RWPE2 (cell line): ENCODE measurements around the gene ZNF26.
"Not testable (repeated sequence)": the region's sequence is repeated elsewhere in the genome, so short reads cannot be mapped to it uniquely, and the experiment has no call there.

ENCODE experiments used
- ATAC-seq: fragments of 200-7000 bp; cut with Tn5 transposase; 3 replicates; pipeline ENCODE4 v1.9.1; 2021; ENCODE audit warnings: low read depth
- DNase-seq: peaks from one replicate; pipeline ENCODE4 v3.0.0-alpha.2; 2020; ENCODE audit warnings: low spot score
- H3K27ac ChIP-seq: fragments of 450-650 bp; 2 replicates; pipeline ENCODE4 v1.5.1; 2017; ENCODE audit warnings: mild to moderate bottlenecking; ENCODE audit not compliant: poor library complexity, severe bottlenecking
- H3K27me3 ChIP-seq: fragments of 250-450 bp; sonication (Bioruptor Pico); 2 replicates; pipeline ENCODE4 v1.5.1; 2021; ENCODE audit warnings: mild to moderate bottlenecking, moderate library complexity; ENCODE audit not compliant: insufficient read depth, poor library complexity, severe bottlenecking
- H3K36me3 ChIP-seq: fragments of 250-450 bp; sonication (Bioruptor Pico); 2 replicates; pipeline ENCODE4 v1.5.1; 2020; ENCODE audit warnings: low read depth, mild to moderate bottlenecking, moderate library complexity
- H3K4me1 ChIP-seq: fragments of 250-450 bp; sonication (Bioruptor Pico); 2 replicates; pipeline ENCODE4 v1.5.1; 2021; ENCODE audit warnings: mild to moderate bottlenecking, moderate library complexity; ENCODE audit not compliant: insufficient read depth, poor library complexity, severe bottlenecking
- H3K4me3 ChIP-seq: fragments of 250-450 bp; sonication (Bioruptor Pico); 2 replicates; pipeline ENCODE4 v1.5.1; 2021; ENCODE audit warnings: mild to moderate bottlenecking, moderate library complexity; ENCODE audit not compliant: severe bottlenecking
- H3K9me3 ChIP-seq: fragments of 250-450 bp; sonication (Bioruptor Pico); 2 replicates; pipeline ENCODE4 v1.5.1; 2021; ENCODE audit warnings: mild to moderate bottlenecking, moderate library complexity; ENCODE audit not compliant: severe bottlenecking
- TF ChIP-seq, protein P1 (sequence below): fragments of 450-650 bp; IDR thresholded peaks from one replicate; pipeline ENCODE4 v1.5.1; 2017; ENCODE audit warnings: mild to moderate bottlenecking, moderate library complexity; ENCODE audit not compliant: poor library complexity, severe bottlenecking

ZNF26 gene

GRCh38 chr12:132967736-132968135 lies 18.4 kb upstream of the ZNF26 start:
- no peaks in the 10 kb centered on the region for H3K4me1 ChIP-seq
- H3K27me3 ChIP-seq, result no peaks in the 10 kb centered on the region
- no peak overlapping the region for H3K27ac ChIP-seq
- ATAC-seq (no peak), DNase-seq (no peak)
- H3K4me3 ChIP-seq, result no peak overlapping the region
- TF ChIP-seq, protein P1, sequence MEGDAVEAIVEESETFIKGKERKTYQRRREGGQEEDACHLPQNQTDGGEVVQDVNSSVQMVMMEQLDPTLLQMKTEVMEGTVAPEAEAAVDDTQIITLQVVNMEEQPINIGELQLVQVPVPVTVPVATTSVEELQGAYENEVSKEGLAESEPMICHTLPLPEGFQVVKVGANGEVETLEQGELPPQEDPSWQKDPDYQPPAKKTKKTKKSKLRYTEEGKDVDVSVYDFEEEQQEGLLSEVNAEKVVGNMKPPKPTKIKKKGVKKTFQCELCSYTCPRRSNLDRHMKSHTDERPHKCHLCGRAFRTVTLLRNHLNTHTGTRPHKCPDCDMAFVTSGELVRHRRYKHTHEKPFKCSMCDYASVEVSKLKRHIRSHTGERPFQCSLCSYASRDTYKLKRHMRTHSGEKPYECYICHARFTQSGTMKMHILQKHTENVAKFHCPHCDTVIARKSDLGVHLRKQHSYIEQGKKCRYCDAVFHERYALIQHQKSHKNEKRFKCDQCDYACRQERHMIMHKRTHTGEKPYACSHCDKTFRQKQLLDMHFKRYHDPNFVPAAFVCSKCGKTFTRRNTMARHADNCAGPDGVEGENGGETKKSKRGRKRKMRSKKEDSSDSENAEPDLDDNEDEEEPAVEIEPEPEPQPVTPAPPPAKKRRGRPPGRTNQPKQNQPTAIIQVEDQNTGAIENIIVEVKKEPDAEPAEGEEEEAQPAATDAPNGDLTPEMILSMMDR, result no peak
- no peaks in the 10 kb centered on the region for H3K36me3 ChIP-seq
- peaks cover 7% of the 10 kb centered on the region for H3K9me3 ChIP-seq

DNA sequence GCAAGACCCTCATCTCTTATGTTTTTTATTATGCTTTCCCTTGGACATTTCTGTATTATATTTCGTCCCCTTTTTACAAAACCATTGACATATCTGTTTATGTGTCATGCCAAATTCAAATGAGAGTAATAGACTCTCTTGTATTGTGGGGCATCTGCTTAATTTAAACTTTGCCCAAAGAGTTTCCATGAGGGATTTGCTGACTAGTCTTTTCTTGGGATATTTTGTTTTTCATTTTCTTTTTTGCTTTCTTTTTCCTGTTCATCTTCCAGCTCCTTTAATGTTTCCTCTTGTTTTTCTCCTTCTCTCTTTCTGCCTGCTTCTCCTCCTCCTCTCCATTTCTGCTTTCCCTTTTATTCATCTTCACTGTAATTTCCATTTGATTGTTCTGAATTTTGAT lies 13.8 kb upstream of the ZNF26 start:
- ATAC-seq (no peak), DNase-seq (no peak)
- Histone ChIP-seq H3K4me3 (no peak overlapping the region), H3K9me3 (no peaks in the 10 kb centered on the region), H3K27ac (no peak overlapping the region), H3K36me3 (no peaks in the 10 kb centered on the region), H3K27me3 (no peaks in the 10 kb centered on the region), H3K4me1 (no peaks in the 10 kb centered on the region)
- TF ChIP-seq, protein P1, result no peak

GRCh38 chr12:132976870-132977269 lies 9.3 kb upstream of the ZNF26 start:
- not testable (repeated sequence) for H3K27me3 ChIP-seq, ATAC-seq, H3K9me3 ChIP-seq, H3K4me1 ChIP-seq, H3K36me3 ChIP-seq, H3K4me3 ChIP-seq, DNase-seq, H3K27ac ChIP-seq

DNA sequence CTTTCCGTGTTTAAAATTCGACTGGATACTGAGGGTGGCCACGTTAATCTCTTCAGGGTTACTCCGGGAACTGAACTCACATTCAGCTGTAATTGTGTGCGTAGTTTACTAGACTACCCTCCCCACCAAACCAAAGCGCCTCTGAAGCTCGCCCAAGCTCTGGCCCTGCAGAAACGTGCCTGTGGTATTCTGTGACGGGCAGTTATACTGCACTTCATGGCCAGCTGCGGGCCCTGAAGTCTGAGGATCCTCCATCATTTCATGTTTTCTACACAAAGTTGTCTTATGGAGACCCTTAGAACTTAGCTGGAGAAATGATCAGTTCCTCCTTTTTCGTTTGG lies 688 bp downstream of the ZNF26 start:
- no peaks in the 10 kb centered on the region for H3K27me3 ChIP-seq
- peaks cover 20% of the 10 kb centered on the region for H3K36me3 ChIP-seq
- H3K27ac ChIP-seq, result peak overlapping the region; percentile 39
- ATAC-seq (peak; percentile 7; the same call in 2 of the 3 replicates), DNase-seq (no peak)
- H3K4me1 ChIP-seq, result no peaks in the 10 kb centered on the region
- peak overlapping the region; percentile 82 for H3K4me3 ChIP-seq
- H3K9me3 ChIP-seq, result peaks cover 5% of the 10 kb centered on the region
- TF ChIP-seq, protein P1, result no peak

DNA sequence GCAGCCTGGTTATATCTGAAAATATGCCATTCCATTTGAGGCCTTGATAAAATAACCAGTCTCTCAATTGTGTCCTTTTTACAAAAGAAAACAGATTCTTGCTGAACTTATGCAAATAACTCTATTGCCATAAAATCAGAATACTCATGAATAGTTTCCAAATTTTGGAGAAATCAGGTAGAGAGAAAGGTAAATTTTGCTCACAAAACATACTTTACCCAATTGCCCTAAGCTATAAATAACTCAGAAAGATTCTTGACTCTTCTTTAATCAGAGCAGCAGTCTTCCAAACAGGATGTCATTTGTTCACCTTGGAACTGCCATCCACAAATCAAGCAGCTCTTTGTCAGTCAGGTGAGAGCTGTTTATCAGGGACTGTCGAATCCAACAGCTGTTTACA lies 12.6 kb downstream of the ZNF26 start:
- peaks cover 24% of the 10 kb centered on the region for H3K9me3 ChIP-seq
- no peak for ATAC-seq
- H3K27me3 ChIP-seq, result no peaks in the 10 kb centered on the region
- TF ChIP-seq, protein P1, result no peak
- H3K36me3 ChIP-seq, result peaks cover 7% of the 10 kb centered on the region; the same call in 1 of the 2 replicates
- no peak overlapping the region for H3K4me3 ChIP-seq
- H3K4me1 ChIP-seq, result no peaks in the 10 kb centered on the region
- H3K27ac ChIP-seq, result no peak overlapping the region
- DNase-seq, result no peak
